HTERT RPE-1 (cell line): ENCODE measurements around the gene FAM162B.
"Not testable (repeated sequence)": the region's sequence is repeated elsewhere in the genome, so short reads cannot be mapped to it uniquely, and the experiment has no call there.

ENCODE experiments used
- in situ Hi-C: fragments of 300-500 bp; cut with MboI; formaldehyde crosslinking; loops from 4 replicates; pipeline ENCODE4 v1.14.3; 2020; ENCODE audit warnings: low sequenced_read_pairs

Gene FAM162B

GRCh38 chr6:116764961-116765841 lies at the start of gene FAM162B:
FAM162B (minus strand) TSS chr6:116765719; CDS start chr6:116765576, 143 bp downstream.
- in situ Hi-C loops, result no loop called here

DNA sequence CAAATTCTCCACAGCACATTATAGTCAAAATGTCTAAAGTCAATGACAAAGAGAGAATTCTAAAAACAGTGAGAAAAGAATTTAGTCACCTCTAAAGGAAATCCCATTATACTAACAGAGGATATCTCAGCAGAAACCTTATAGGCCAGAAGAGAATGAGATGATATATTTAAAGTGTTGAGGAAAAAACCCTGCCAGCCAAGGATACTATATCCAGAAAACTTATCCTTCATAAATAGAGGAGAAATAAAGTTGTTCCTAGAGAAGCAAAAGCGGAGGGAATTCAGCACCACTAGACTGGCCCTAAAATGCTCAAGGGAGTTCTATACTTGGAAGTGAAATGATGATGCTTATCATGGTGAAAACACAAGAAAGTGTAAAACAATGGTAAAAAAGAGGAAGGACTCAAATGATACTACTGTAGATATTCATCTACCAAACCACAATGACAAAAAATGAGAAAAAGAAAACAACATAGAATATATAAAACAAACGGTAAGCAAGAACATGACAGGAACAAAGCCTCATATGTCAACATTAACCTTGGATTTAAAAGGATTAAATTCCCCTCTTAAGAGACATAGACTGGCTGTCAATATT lies 46.6 kb upstream of the FAM162B start:
- in situ Hi-C loops, result no loop called here

- in situ Hi-C loops, result no loop called here
These were observed 36.5 kb upstream of the FAM162B start for GRCh38 chr6:116801971-116802370.

- in situ Hi-C loops, result no loop called here
These were observed 34.4 kb upstream of the FAM162B start for GRCh38 chr6:116799945-116800344.

DNA sequence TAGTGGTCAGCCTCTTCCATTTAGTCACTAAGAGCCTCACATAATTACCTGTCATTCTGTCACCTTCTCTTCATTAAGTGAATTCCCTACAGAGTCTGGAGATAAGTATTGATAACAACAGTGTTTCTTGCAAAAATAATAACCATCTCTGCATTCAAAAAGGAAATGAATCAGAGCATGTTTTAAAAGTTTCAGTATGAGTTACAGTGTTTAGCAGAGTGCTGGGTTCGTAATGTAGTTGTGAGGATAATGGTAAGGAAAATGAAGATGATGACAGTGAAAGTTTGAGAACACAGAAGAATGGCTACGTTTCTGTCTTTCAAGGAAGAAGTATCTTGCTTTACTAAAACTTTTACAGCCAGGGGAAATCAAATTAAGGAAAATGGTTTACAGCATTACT lies 32.1 kb upstream of the FAM162B start:
- in situ Hi-C loops, result no loop called here

DNA sequence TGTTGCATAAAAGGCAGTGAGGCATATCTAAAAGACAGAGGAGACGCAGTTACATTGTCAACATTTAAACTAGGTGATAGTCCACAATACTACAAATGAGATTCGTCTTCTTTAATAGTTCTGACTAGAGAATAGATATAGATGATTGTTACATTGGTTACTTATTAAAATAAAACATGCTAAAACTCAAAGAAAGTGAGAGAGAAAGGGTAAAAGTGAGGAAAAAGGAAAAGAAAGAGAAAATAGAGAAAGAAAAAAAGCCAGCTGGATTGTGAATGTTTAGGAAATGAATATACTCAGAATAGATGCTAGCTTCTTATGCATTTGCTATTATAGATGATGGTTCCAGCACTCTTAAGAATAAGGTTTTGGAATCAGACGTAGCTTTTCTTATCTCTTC lies 27.7 kb upstream of the FAM162B start:
- in situ Hi-C loops, result no loop called here

- in situ Hi-C loops, result no loop called here
These were observed 18.3 kb upstream of the FAM162B start for GRCh38 chr6:116783852-116784251.

GRCh38 chr6:116779573-116780164 lies 14.2 kb upstream of the FAM162B start:
- in situ Hi-C loops, result no loop called here

DNA sequence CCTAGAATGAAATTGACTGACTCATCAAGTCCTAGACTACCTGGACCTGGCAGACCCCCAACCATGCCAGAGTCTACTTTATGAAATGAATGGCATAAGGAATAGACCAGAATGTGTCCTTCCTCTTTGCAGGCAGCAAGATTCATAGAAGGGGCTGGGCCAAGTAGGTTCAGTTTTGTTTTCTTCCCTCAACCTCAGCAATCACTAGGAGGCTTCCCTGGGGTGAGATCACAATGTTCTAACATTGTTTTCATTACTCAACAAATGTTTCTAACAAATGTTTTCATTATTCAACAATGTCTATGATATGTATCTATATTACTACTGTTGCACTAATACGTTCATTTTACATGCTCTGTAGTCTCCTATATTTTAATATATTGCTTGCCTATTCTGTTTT lies 8.4 kb upstream of the FAM162B start:
- in situ Hi-C loops, result no loop called here

DNA sequence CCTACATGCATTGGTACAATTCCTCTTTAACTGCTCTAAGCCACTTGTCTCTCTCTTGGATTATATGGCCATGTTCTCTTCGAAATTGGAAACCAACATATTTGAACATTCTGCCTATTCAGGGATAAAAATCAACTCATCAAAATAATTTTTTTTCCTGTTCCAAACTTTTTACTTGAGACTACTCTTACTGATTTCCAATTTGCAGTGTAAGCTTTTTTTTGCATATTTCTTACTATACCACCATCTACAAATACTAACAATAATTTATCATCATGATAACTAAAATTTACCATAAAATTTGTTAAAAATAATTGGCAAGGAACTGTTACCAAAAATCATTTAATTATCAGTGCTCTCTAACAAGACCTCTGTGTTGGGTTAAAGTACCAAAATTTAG lies 6.9 kb upstream of the FAM162B start:
- in situ Hi-C loops, result no loop called here

- in situ Hi-C loops, result no loop called here
These were observed 2.2 kb upstream of the FAM162B start for GRCh38 chr6:116767715-116768114.

DNA sequence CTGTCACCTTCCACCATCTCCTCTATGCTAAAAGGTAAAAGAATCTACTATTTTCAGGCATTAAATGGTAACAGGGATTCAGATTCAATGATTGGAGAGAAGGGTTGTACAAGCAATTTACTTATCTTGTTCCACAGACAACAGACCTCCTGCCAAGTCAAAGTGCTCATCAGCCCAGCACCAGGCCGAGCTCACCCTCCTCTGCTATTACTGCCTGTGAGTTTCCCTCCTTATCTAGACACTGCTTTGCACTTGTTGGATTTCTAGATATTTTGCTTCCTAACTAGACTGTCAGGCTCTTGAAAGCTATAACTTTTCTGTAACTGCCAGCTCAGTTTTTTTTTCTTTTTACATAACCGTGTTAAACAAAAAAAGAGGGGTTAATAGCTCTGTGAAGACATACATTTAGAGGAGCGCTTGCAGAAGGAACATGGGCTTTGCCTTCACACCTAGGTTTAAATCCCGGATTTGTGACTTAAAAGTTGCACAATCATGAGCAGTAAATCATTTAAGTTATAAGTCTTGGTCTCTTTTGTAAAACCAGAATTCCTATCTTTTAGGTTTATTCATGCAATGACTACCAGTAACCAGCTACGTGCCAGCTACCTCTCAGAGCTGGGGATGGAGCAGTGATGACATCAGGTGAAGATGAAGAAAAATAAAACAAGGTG lies 1.1 kb upstream of the FAM162B start:
- in situ Hi-C loops, result no loop called here

- in situ Hi-C loops, result no loop called here
These were observed 924 bp downstream of the FAM162B start for GRCh38 chr6:116764629-116764960.

DNA sequence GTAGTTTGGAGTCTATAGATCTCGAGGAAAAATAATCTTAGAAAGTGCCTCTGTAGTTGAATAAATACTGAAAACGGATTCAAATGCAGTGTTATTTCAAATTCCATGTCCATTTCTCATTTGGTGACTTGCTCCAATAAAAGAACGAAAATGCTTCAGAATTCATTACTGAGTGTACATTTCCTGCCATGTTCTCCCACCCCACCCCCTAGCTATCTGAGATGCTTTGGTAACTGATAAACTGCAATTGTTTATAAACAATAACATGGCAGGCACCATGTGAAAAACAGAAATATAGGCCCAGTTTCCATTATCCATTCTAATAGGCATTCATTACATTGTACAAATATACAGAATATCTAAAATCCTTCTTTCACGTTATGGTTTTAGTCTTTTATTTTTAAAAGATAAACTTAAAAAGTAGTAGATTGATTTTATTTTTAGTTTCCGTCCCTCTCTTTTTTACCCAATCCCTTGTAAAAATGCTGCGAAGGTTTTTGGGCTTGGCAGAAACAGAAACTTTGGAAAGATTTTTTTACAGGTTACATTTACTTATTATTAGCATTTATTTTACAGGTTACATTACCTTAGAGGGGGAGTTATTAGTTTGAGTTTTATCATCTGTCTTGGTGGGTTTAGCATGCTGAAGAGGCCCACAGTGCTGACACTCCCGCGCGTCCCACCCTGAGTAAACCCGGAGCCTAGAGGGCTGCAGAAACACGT lies 1.5 kb downstream of the FAM162B start:
- in situ Hi-C loops, result no loop called here

DNA sequence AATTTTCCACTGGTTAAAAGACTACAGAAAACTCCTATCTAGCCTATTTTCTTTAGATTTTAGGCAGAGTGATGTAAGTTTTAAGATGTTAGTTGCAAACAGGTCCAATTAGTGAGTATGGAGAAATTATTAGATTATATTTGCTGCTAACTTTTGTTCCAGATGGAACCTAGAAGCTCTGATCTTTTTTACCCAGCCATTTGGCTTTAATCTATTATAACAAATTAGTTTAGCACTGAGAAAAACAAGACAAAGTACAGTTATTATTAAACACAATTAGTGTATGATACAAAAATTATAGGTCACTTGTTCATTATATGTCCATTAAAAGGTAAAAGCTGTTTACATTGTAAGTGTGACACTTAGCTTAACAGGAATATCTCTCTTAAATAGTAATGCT lies 2.5 kb downstream of the FAM162B start:
- in situ Hi-C loops, result no loop called here

GRCh38 chr6:116762235-116762634 lies 3.3 kb downstream of the FAM162B start:
- in situ Hi-C loops, result no loop called here

DNA sequence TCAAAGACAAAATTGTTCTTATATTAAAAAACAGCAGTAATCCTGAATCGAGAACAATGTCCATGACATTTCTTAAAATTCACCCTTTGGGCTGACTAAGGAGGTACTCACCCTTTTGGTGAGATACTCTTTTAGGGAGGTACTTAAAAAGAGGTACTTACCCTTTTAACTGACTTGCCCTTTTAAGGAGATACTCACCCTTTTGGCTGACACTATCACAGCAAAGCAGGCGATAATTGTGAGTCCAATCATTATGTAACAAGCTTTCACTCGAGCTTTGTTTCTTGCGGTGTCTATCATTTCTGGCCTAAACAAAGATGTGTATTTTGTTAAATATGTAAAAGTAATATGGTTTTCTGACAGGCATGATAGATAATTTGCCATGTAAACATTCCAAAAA lies 3.7 kb downstream of the FAM162B start:
- in situ Hi-C loops, result no loop called here

GRCh38 chr6:116745176-116745575 lies 20.3 kb downstream of the FAM162B start:
- in situ Hi-C loops, result no loop called here

GRCh38 chr6:116741571-116741970 lies 23.9 kb downstream of the FAM162B start:
- in situ Hi-C loops, result no loop called here

- in situ Hi-C loops, result not testable (repeated sequence)
These were observed 25.0 kb downstream of the FAM162B start for GRCh38 chr6:116740486-116740885.

DNA sequence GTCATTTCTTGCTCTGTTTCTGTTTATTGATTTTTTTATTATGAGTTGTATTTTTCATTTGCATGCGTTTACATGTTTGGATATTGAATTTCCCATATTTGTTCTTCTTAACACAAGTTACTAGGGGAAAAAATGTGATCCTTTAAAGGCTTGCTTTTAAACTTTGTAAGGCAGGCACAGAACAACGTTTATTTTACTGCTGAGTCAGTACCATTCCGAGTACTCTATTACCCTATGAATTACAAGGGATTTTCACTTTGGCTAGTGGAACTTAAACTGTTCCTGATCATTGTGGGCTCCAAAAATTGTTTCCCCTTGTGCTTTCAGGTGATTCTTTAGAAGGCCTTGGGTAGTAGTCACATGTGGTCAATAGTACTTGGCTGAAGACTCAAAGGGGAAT lies 28.5 kb downstream of the FAM162B start:
- in situ Hi-C loops, result no loop called here
